GM18499 (cell line): ENCODE measurements around the gene FH.

Experiments
- ATAC-seq: cut with Tn5 transposase; IDR thresholded peaks from one replicate; pipeline ENCODE4 v1.9.1; 2021; ENCODE audit warnings: moderate number of reproducible peaks; ENCODE audit not compliant: insufficient read depth, unreplicated experiment

Gene FH

DNA sequence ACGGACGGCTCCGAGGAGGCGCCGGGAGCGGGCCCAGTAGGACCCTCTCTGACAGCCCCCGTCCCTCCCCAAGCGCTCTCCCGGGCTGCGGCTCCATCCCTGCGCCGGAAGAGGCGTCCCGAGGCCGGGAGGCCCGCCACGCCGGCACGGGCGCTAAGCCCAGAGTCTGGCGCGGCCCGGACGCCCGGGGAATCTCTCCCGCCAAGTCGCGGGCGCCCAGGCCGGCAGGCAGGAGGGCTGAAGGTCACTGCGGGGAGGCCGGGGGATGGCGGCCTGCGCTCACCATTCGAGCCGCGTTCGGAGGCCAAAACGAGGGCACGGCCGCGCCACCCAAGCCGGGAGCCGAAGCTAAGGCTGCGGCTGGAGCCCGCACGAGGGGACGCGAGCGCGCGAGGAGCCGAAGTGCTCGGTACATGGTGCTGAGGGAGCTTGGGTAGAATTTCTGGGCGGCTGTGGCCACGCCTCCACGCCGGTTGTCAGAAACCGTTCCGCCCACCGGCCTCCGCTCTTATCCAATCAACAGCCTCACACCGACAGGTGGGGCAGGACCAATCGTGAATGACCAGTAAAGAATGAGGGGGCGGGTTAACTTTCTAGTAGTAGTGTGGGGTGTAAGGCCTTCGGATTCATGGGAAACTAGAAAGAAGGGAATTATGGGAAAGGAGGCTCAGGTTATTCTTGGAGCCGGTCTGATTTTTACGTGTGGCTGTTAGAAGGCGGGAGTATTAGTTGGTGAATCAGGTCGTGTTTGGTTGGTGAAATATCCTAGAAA is at the start of gene FH:
TSS of gene FH (minus strand) at position 448 of the 772 bp plus-strand sequence. CDS start at position 415, 33 bp downstream.
- ATAC-seq = peak; percentile 95

GRCh38 chr1:241560849-241561187 is 41.3 kb upstream of the FH start:
- ATAC-seq = no peak

GRCh38 chr1:241560146-241560848 is 40.7 kb upstream of the FH start:
- no peak for ATAC-seq

GRCh38 chr1:241557551-241558193 is 38.1 kb upstream of the FH start:
- no peak for ATAC-seq

DNA sequence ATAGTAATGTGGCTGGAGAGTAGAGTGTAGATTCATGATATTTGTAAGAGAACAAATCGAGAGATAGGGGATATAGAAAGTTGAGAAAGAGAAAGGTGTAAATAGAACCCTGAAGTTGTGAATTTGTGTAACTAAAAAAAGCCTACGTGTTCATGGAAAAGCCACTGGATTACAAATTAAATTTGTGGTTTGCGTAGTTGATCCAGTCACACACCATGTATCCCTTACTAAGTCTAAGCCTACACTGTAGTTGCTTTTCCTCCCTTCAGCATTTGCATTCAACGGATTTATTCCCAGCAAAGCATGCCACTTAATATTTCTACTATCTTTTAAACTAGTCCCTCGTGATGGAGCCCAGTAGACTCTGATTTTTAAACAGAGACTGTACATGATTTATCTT is 37.5 kb upstream of the FH start:
- no peak for ATAC-seq

DNA sequence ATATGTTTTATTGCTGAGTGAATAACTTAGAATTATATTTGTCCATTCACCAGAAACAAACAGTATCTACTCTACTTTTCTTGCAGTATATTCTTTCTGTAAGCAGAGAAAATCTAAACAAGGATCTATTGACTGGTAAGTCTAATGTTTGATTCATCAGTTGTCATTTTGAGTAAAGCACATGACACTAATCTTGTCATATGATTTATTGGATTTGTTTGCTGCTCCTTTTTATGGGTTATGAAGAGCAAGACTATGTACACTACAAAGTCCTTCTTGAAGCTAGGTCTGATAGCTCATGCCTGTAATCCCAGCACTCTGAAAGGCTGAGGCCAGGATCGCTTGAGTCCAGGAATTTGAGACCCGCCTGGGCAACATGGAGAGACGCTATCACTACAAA is 36.0 kb upstream of the FH start:
- ATAC-seq = no peak

GRCh38 chr1:241553886-241554592 is 34.5 kb upstream of the FH start:
- no peak for ATAC-seq

DNA sequence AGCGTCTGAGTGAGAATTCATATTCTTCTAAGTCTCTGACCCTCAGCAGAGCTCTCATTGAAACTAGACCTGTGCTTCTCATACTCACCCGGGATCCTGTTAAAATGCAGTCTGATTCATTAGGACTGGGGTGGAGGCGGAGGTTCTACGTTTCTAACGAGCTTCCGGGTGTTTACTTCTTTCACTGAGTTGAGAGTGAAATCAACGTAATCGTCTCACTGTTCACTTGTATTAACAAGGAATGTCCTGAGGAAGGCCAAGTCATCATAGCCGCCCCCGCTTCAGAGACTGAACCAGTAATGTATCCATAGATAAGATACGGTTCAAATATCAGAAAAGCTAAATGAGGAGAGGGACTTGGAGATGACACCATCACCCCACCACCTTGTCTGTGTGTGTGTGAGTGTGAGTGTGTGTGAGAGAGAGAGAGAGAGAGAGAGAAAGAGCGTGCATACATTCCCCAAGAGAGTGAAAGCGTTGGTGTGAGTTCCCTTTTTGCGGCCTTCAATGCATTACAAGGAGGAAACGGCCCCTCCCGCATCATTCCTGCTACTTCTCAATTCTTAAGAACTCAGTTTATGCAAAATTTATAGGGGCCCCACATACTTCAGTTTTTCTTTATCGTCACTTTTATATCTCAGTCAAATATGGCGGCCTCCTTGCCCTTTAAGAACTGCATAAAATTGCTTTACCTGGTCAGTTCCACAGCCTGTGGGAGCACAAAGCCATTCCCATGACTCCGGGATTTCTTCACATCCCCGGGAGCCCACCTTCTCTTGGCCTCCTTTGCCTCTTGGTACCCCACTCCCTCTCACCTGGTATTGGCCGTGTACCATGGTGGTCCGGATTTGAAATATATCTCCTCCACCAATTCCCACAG is 32.4 kb upstream of the FH start:
- ATAC-seq = peak; percentile 63

DNA sequence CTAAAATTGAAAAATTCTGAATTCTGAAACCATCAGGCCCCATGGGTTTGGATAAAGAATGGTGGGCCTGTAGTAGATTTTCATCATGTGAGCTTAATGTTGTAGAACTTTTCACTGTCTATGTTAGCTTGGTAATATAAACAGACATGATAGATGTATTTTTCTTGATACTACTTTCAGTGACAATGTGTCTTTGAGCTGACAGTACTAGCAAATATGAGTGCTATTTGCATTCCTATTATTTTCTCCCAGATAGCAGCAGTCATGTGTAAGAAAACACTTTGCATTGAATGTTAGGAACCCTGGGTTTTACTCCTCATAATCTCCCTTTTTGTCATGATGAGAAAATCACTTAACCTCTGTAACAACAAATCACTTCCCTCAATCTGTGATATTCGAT is 30.8 kb upstream of the FH start:
- no peak for ATAC-seq

DNA sequence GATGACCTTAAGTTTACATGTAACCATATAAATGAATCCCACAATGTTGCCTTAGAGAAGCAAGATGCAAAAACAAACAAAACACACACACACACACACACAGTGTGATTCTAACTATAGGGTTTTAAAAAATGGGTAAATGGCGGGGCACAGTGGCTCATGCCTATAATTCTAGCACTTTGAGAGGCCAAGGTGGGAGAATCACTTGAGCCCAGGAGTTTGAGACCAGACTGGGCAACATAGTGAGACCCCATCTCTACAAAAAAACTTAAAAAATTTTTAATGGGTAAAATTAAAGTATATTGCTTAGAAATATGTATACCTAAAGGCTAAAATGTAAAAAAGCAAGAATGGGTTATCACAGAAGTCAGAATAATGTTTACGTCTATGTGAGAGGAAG is 28.5 kb upstream of the FH start:
- ATAC-seq = no peak

DNA sequence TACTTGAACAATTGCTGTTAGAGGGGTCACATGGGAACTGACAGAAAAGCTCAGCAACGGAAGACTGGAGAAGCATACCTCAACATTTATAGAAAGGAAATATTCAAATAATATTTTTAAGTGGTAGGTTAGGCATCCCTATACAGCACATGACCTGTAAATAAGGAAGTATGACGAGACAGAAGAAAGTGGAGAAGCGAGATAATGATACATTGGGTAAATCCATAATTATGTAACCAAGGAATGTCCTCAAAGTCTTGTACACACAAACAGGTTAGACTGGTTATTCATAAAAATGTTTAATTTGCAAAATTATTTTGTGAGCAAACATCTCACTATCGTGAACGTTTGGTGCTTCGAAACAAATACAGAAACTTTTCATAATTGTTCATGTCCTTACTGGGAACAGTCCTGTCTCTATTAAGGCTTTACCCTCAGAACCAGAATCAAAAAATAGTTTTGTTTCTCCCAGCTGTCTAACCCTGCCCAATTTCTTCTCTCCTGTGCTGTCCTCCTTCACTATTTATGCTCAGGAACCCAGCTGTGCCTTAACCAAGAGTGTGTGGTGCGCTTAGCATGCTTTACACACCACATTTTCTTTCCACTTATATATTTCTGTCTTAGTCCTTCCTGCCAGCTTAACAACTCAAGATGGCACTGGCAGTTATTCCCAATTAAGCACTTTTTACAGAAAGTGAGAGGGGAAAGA is 22.8 kb upstream of the FH start:
- no peak for ATAC-seq

DNA sequence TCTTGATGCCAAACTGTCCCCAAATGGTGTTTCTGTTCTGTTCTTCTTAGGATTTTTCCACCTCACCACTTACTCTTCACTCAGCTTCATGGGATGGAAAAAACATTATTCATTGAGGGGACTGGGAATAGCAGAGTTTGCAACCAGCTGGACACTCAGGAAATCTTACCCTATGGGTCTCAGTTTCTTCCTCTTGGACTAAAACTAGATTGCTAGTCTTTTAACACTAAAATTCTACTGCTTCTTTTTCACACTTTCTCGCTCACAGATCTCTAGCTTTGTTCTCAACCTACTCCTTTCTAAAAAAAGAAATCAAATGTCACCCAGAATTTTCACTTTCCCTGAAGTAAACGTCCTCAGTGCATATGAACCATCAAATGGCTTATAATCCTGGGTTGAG is 17.4 kb upstream of the FH start:
- ATAC-seq = no peak

GRCh38 chr1:241536304-241536703 is 16.7 kb upstream of the FH start:
- ATAC-seq = no peak

DNA sequence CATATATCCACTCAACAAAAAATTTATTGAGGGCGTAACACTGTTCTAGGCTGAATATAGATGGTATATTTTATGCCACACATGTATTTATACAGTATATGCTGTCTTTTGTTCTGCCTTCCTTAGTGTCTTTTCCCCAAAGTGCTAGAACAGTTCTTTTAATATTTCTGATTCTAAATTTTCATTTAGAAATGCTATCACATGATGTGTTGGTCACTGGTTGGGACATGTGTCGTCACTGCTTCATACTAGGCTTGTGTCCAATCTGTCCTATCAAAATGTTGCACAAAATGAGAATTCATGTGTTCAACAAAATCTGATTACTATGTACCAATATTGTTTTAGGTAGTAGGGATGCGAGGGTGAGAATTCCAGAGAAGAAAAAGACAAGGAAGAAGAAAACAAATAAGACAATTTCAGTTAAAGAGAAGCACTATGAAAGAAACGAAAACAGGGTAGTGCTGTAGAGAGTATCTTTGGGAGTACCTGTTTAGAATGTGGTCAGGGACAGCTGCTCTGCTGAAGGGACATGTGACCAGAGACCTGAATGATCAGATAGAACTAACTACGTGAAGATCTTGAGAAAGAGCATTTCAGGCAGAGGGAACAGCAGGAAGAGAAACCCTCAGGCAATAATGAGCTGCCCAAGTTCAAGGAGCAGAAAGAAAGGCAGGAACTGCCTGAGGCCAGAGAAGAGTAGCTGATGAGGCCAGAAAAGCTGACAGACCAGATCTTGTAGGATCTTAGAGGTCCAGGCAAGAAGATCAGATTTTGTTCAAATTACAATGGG is 14.0 kb upstream of the FH start:
- peak; percentile 28 for ATAC-seq

DNA sequence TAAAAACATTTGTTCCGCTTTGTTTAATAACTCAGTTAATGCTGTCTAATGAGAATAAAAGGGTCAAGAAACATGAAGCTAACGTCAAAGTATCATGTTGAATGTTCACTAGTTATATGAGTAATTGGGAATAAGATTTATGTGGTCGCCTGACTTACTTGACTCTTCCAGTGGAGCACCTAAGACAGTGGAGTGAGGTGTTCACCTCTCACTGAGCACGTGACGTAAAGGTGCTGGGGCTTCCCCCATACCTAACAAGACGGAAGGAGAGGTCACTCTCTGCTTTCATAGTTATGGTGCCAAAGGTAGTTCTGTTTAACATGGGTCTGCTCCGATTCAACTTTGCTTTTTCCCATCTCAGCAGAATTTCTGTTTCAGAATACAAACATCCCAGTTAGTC is 13.3 kb upstream of the FH start:
- peak; percentile 44 for ATAC-seq

GRCh38 chr1:241532162-241532531 is 12.6 kb upstream of the FH start, which contains the start of gene KMO:
Gene KMO, plus strand, starts transcription at chr1:241532378. Its CDS starts 67 bp downstream, at chr1:241532445.
- peak; percentile 23 for ATAC-seq

GRCh38 chr1:241531195-241532161 is 11.9 kb upstream of the FH start:
- peak; percentile 50 for ATAC-seq
